Caco-2 (cell line): ENCODE data around the gene SFTPB. TPM values are rescaled to one million over a fixed set of nuclear protein-coding genes. Genes with fewer than 3 reads are reported as not detected.

ENCODE experiments used
- BruUV-seq: library from RNA; stranded (reverse); fragments of 400-500 nt; replicated peaks from 2 replicates; lab custom pipeline; 2021; lab: Mats Ljungman, UMichigan
- CTCF ChIA-PET: fragments of 300-600 bp; sonication (Branson Sonifier 250); formaldehyde crosslinking; loops from one replicate; lab custom pipeline; 2022; ENCODE audit warnings: antibody characterized with exemption; lab: Charles Lee
- POLR2A ChIA-PET: fragments of 300-600 bp; sonication (Branson Sonifier 250); formaldehyde crosslinking; loops from one replicate; lab custom pipeline; 2022; ENCODE audit warnings: antibody characterized with exemption; lab: Charles Lee
- DNase-seq, 2 experiments: peaks; one replicate each; pipeline versions ENCODE4 v3.0.0 to v3.0.0-alpha.2; 2020 to 2022
- H3K27me3 ChIP-seq: replicated peaks from 2 replicates; pipeline ENCODE4 v1.6.0; 2011; ENCODE audit warnings: low read length; ENCODE audit not compliant: control insufficient read depth, insufficient read depth
- H3K36me3 ChIP-seq: 2 replicates; pipeline ENCODE4 v1.5.1; 2011; ENCODE audit warnings: low read length; ENCODE audit not compliant: control insufficient read depth, insufficient read depth
- H3K4me1 ChIP-seq: fragments of 250-450 bp; sonication (Bioruptor Pico); 2 replicates; pipeline ENCODE4 v1.5.1; 2020; ENCODE audit warnings: mild to moderate bottlenecking
- H3K4me3 ChIP-seq: 2 replicates; pipeline ENCODE4 v1.5.1; 2011; ENCODE audit warnings: low read depth, mild to moderate bottlenecking, control low read depth, low read length
- H3K9me3 ChIP-seq: fragments of 250-450 bp; sonication (Bioruptor Pico); 2 replicates; pipeline ENCODE4 v1.5.1; 2020; ENCODE audit warnings: mild to moderate bottlenecking, moderate library complexity
- H3K27ac Mint-ChIP-seq: one replicate; pipeline ENCODE4 v1.8.0; 2022; ENCODE audit warnings: mixed read lengths; ENCODE audit not compliant: unreplicated experiment
- H3K27me3 Mint-ChIP-seq: one replicate; pipeline ENCODE4 v1.8.0; 2022; ENCODE audit warnings: mixed read lengths; ENCODE audit not compliant: insufficient read depth, unreplicated experiment
- H3K36me3 Mint-ChIP-seq: one replicate; pipeline ENCODE4 v1.8.0; 2022; ENCODE audit warnings: mild to moderate bottlenecking, mixed read lengths; ENCODE audit not compliant: insufficient read depth, unreplicated experiment
- H3K4me1 Mint-ChIP-seq: one replicate; pipeline ENCODE4 v1.8.0; 2022; ENCODE audit warnings: low read depth, mixed read lengths; ENCODE audit not compliant: unreplicated experiment
- H3K4me3 Mint-ChIP-seq: one replicate; pipeline ENCODE4 v1.8.0; 2022; ENCODE audit warnings: mild to moderate bottlenecking, moderate library complexity, mixed read lengths; ENCODE audit not compliant: unreplicated experiment
- H3K9me3 Mint-ChIP-seq: one replicate; pipeline ENCODE4 v1.8.0; 2022; ENCODE audit warnings: mixed read lengths; ENCODE audit not compliant: unreplicated experiment
- intact Hi-C: fragments of 100-400 bp; cut with micrococcal nuclease; formaldehyde crosslinking; loops from one replicate; pipeline ENCODE4 v1.10.0; 2022; ENCODE audit not compliant: unreplicated experiment
- total RNA-seq: library from RNA; stranded (reverse); gene quantifications from 2 replicates; pipeline ENCODE4 v1.2.3, GENCODE V29; 2022
- TF ChIP-seq, protein P1 (sequence below), 2 experiments: fragments of 200-600 bp in 1 of 2; IDR thresholded peaks; 1 replicate in 1 of 2; 2 replicates in 1 of 2; pipeline versions ENCODE4 v1.5.1 to v1.8.0; 2011 to 2022; ENCODE audit warnings: antibody characterized with exemption in 1 of 2, control low read depth in 1 of 2, inconsistent platforms in 1 of 2, low read depth in 1 of 2, low read length in 1 of 2, mild to moderate bottlenecking in 1 of 2, moderate library complexity in 1 of 2; ENCODE audit not compliant: insufficient read depth in 1 of 2, severe bottlenecking in 1 of 2, unreplicated experiment in 1 of 2

SFTPB gene
- total RNA-seq, 1 experiment from 2014 or later = not detected

DNA sequence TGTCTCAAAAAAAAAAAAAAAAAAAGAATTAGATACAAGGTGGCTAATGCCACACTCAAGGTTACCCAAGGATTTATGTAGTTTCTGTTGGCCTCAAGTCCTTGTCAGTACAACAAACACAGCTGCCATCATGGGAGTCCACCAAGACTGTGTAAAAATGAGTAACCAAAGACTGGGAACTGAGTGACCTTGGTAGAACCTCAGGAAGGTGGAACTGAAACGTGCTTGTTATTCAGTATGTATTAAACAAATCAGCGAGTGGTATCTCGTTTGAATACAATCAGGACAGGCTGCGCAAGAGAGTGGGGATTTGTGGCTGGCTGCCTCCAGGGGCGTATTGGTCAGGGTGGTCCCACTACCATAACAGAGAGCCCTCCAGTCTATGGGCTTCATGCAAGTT lies 1.6 kb upstream of the SFTPB start:
- DNase-seq = no peak
- Histone ChIP-seq H3K4me3 (no peak overlapping the region), H3K4me1 (no peaks in the 10 kb centered on the region), H3K27me3 (no peaks in the 10 kb centered on the region), H3K36me3 (no peaks in the 10 kb centered on the region), H3K9me3 (no peaks in the 10 kb centered on the region)
- Mint-ChIP-seq H3K27ac (no peak overlapping the region), H3K4me1 (no peaks in the 10 kb centered on the region), H3K4me3 (no peak overlapping the region), H3K27me3 (peaks cover 3% of the 10 kb centered on the region), H3K9me3 (no peaks in the 10 kb centered on the region), H3K36me3 (peaks cover 5% of the 10 kb centered on the region)
- intact Hi-C loops = no loop called here
- POLR2A ChIA-PET = no interaction called here
- CTCF ChIA-PET = no interaction called here
- no TSS peak for BruUV-seq
- TF ChIP-seq, protein P1, sequence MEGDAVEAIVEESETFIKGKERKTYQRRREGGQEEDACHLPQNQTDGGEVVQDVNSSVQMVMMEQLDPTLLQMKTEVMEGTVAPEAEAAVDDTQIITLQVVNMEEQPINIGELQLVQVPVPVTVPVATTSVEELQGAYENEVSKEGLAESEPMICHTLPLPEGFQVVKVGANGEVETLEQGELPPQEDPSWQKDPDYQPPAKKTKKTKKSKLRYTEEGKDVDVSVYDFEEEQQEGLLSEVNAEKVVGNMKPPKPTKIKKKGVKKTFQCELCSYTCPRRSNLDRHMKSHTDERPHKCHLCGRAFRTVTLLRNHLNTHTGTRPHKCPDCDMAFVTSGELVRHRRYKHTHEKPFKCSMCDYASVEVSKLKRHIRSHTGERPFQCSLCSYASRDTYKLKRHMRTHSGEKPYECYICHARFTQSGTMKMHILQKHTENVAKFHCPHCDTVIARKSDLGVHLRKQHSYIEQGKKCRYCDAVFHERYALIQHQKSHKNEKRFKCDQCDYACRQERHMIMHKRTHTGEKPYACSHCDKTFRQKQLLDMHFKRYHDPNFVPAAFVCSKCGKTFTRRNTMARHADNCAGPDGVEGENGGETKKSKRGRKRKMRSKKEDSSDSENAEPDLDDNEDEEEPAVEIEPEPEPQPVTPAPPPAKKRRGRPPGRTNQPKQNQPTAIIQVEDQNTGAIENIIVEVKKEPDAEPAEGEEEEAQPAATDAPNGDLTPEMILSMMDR (IDR thresholded peaks at IDR 0.05; ENCODE audit: insufficient read depth in 1 of 2, low read depth in 1 of 2, low read length in 1 of 2, severe bottlenecking in 1 of 2, unreplicated experiment in 1 of 2) = no peak

DNA sequence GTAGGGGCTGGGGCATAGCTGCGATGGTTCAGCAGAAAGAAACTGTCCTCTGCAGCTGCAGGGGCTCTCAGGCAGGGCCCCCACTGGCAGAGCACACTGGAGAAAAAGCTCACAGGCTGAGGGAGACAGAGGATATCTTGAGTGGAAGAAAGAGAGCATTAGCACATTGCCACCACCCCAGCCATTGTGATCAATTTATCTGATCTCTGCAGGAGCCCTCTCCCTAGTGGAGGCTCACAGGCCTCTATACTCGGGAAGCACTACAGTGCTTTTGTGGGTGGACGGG lies 801 bp upstream of the SFTPB start:
- no TSS peak for BruUV-seq
- Mint-ChIP-seq H3K4me3 (no peak overlapping the region), H3K9me3 (no peaks in the 10 kb centered on the region), H3K27me3 (peaks cover 3% of the 10 kb centered on the region), H3K4me1 (no peaks in the 10 kb centered on the region), H3K27ac (no peak overlapping the region), H3K36me3 (peaks cover 5% of the 10 kb centered on the region)
- Histone ChIP-seq H3K27me3 (no peaks in the 10 kb centered on the region), H3K9me3 (no peaks in the 10 kb centered on the region), H3K4me1 (no peaks in the 10 kb centered on the region), H3K4me3 (no peak overlapping the region), H3K36me3 (no peaks in the 10 kb centered on the region)
- ChIA-PET POLR2A (no interaction called here), CTCF (no interaction called here)
- no peak for DNase-seq
- intact Hi-C loops = no loop called here
- TF ChIP-seq, protein P1 (IDR thresholded peaks at IDR 0.05; ENCODE audit: insufficient read depth in 1 of 2, low read depth in 1 of 2, low read length in 1 of 2, severe bottlenecking in 1 of 2, unreplicated experiment in 1 of 2) = no peak

DNA sequence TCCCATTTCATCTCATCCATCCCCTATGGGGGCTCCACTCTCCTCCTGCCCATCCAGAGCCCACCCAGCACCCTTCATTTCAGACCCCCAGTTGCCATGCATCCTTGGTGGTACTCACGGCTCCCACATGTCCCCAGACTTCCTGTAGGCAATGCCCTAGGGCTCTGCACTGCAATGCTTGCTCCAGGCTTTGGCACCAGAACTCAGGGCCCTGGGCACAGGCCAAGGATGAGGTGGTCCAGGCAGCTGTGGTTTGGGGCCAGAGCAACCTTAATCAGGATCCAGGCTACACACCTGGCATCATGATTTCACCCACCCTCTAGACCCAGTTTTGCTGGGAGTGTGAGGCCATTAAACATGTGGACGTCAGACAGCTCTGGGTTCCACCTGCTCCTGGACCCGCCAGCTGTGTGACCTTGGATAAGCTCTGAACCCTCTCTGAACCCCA lies 414 bp downstream of the SFTPB start:
- peaks cover 12% of the 10 kb centered on the region for H3K36me3 Mint-ChIP-seq
- no peak overlapping the region for H3K4me3 ChIP-seq
- no peak overlapping the region for H3K27ac Mint-ChIP-seq
- intact Hi-C loops = no loop called here
- DNase-seq = no peak
- H3K4me1 Mint-ChIP-seq = no peaks in the 10 kb centered on the region
- no peak overlapping the region for H3K4me3 Mint-ChIP-seq
- peaks cover 3% of the 10 kb centered on the region for H3K27me3 Mint-ChIP-seq
- H3K4me1 ChIP-seq = no peaks in the 10 kb centered on the region
- no TSS peak for BruUV-seq
- CTCF ChIA-PET = no interaction called here
- POLR2A ChIA-PET = no interaction called here
- H3K9me3 Mint-ChIP-seq = no peaks in the 10 kb centered on the region
- TF ChIP-seq, protein P1 (IDR thresholded peaks at IDR 0.05; ENCODE audit: insufficient read depth in 1 of 2, low read depth in 1 of 2, low read length in 1 of 2, severe bottlenecking in 1 of 2, unreplicated experiment in 1 of 2) = no peak
- H3K27me3 ChIP-seq = no peaks in the 10 kb centered on the region
- no peaks in the 10 kb centered on the region for H3K9me3 ChIP-seq
- no peaks in the 10 kb centered on the region for H3K36me3 ChIP-seq
